D721Med (cell line): ENCODE data around the gene MS4A1.

ENCODE experiments used
- DNase-seq: peaks from one replicate; pipeline ENCODE4 v3.0.0; 2011; ENCODE audit warnings: low spot score; ENCODE audit not compliant: insufficient read length
- FAIRE-seq: peaks from 2 replicates; lab custom pipeline; 2011; peaks lifted over from hg19 to GRCh38; lab: Jason Lieb, UNC
- CTCF ChIP-seq: IDR thresholded peaks from 2 replicates; pipeline ENCODE4 v1.5.1; 2012; ENCODE audit warnings: mild to moderate bottlenecking, control low read depth; ENCODE audit not compliant: insufficient read depth; ENCODE audit errors: missing control alignments

MS4A1 gene

GRCh38 chr11:60513496-60514460, 58.1 kb downstream of the MS4A1 start:
- no peak for FAIRE-seq
- no peak for TF ChIP-seq CTCF
- no peak for DNase-seq

- FAIRE-seq: no peak
- TF ChIP-seq CTCF: no peak
- no peak for DNase-seq
Observed at GRCh38 chr11:60515144-60515855, 59.7 kb downstream of the MS4A1 start, which contains the start of gene MS4A13. Gene MS4A13, plus strand, starts transcription at chr11:60515392. Its CDS starts 2,692 bp downstream, at chr11:60518084.
